Neural cell (in vitro differentiated cells): ENCODE measurements around the gene RRP1. TPM values are rescaled to one million over a fixed set of nuclear protein-coding genes. Genes with fewer than 3 reads are reported as not detected.

ENCODE experiments used
- H2AFZ ChIP-seq: fragments of 200-600, 300-800 bp; sonication (generic), shearing (Covaris generic); 2 replicates; pipeline ENCODE4 v1.6.0; 2014; ENCODE audit warnings: low read depth, mild to moderate bottlenecking, antibody characterized with exemption, low read length, moderate library complexity
- H3F3A ChIP-seq: fragments of 200-600 bp; shearing (Covaris generic); 2 replicates; pipeline ENCODE4 v1.6.1; 2016; ENCODE audit warnings: mild to moderate bottlenecking, moderate library complexity, mixed read lengths, antibody characterized with exemption, low read length; ENCODE audit not compliant: insufficient read depth, poor library complexity, severe bottlenecking
- H3K27ac ChIP-seq: fragments of 200-600, 300-800 bp; sonication (generic), shearing (Covaris generic); 2 replicates; pipeline ENCODE4 v1.5.1; 2014; ENCODE audit warnings: mild to moderate bottlenecking, low read length, moderate library complexity
- H3K27me3 ChIP-seq: fragments of 300-800, 200-600 bp; sonication (generic), shearing (Covaris generic); 2 replicates; pipeline ENCODE4 v1.6.0; 2014; ENCODE audit warnings: mild to moderate bottlenecking, low read depth, low read length, moderate library complexity; ENCODE audit not compliant: insufficient read depth
- H3K36me3 ChIP-seq: fragments of 300-800, 200-600 bp; sonication (generic), shearing (Covaris generic); 2 replicates; pipeline ENCODE4 v1.5.1; 2014; ENCODE audit warnings: mild to moderate bottlenecking, antibody characterized with exemption, low read length, moderate library complexity; ENCODE audit not compliant: insufficient read depth
- H3K4me2 ChIP-seq: fragments of 300-800, 200-600 bp; sonication (generic), shearing (Covaris generic); 2 replicates; pipeline ENCODE4 v1.6.0; 2014; ENCODE audit warnings: mild to moderate bottlenecking, low read length
- H3K4me3 ChIP-seq: fragments of 300-800, 200-600 bp; sonication (generic), shearing (Covaris generic); 2 replicates; pipeline ENCODE4 v1.5.1; 2014; ENCODE audit warnings: mild to moderate bottlenecking, low read length, moderate library complexity
- H3K79me2 ChIP-seq: fragments of 200-600 bp; shearing (Covaris generic); replicated peaks from 2 replicates; pipeline ENCODE4 v1.6.0; 2014; ENCODE audit warnings: mild to moderate bottlenecking, low read length, moderate library complexity; ENCODE audit not compliant: insufficient read depth
- H3K9ac ChIP-seq: fragments of 300-800, 200-600 bp; sonication (generic), shearing (Covaris generic); 2 replicates; pipeline ENCODE4 v1.6.1; 2016; ENCODE audit warnings: mild to moderate bottlenecking, low read length, mixed read lengths
- H3K9me2 ChIP-seq: fragments of 200-600 bp; shearing (Covaris generic); 2 replicates; pipeline ENCODE4 v1.6.1; 2016; ENCODE audit warnings: mild to moderate bottlenecking, low read length, mixed read lengths; ENCODE audit not compliant: insufficient read depth
- H3K9me3 ChIP-seq: fragments of 200-600, 300-800 bp; sonication (generic), shearing (Covaris generic); 2 replicates; pipeline ENCODE4 v1.6.1; 2016; ENCODE audit warnings: mild to moderate bottlenecking, mixed run types, low read length, moderate library complexity, mixed read lengths
- H4K20me1 ChIP-seq: fragments of 200-600 bp; shearing (Covaris generic); 2 replicates; pipeline ENCODE4 v1.6.1; 2016; ENCODE audit warnings: mild to moderate bottlenecking, mixed run types; ENCODE audit not compliant: insufficient read depth
- EP300 ChIP-seq: fragments of 450-650 bp; conservative IDR thresholded peaks from 2 replicates; pipeline ENCODE4 v1.6.1; 2014; ENCODE audit warnings: antibody characterized with exemption, mild to moderate bottlenecking, moderate library complexity; ENCODE audit not compliant: poor library complexity, severe bottlenecking
- EZH2 ChIP-seq: fragments of 200-600, 300-800 bp; shearing (Covaris generic), sonication (generic); IDR thresholded peaks from 2 replicates; pipeline ENCODE4 v1.6.1; 2014; ENCODE audit warnings: antibody characterized with exemption, low read length, borderline replicate concordance, mild to moderate bottlenecking; ENCODE audit not compliant: insufficient read depth, poor library complexity, severe bottlenecking
- MXI1 ChIP-seq: fragments of 450-650 bp; conservative IDR thresholded peaks from 2 replicates; pipeline ENCODE4 v1.6.1; 2014; ENCODE audit warnings: antibody characterized with exemption, mild to moderate bottlenecking; ENCODE audit not compliant: poor library complexity, severe bottlenecking
- POLR2AphosphoS5 ChIP-seq: IDR thresholded peaks from 2 replicates; pipeline ENCODE4 v1.6.1; 2012
- RAD21 ChIP-seq: fragments of 450-650 bp; conservative IDR thresholded peaks from 2 replicates; pipeline ENCODE4 v1.6.1; 2014; ENCODE audit warnings: antibody characterized with exemption, mild to moderate bottlenecking, moderate library complexity
- SMC3 ChIP-seq: fragments of 450-650 bp; conservative IDR thresholded peaks from 2 replicates; pipeline ENCODE4 v1.6.1; 2014; ENCODE audit warnings: antibody characterized with exemption, mild to moderate bottlenecking, moderate library complexity; ENCODE audit not compliant: poor library complexity
- TAF1 ChIP-seq: IDR thresholded peaks from 2 replicates; pipeline ENCODE4 v1.6.1; 2012; ENCODE audit warnings: low read depth
- polyA plus RNA-seq: library from polyadenylated mRNA; depleted of rRNA; stranded (reverse); fragments of >200 nt; gene quantifications from 2 replicates; pipeline ENCODE4 v1.2.3, GENCODE V29; 2014
- TF ChIP-seq, protein P1 (sequence below): IDR thresholded peaks from 2 replicates; pipeline ENCODE4 v1.6.1; 2012; ENCODE audit warnings: borderline replicate concordance
- TF ChIP-seq, protein P2 (sequence below): fragments of 450-650 bp; IDR thresholded peaks from 2 replicates; pipeline ENCODE4 v1.5.1; 2014; ENCODE audit warnings: antibody characterized with exemption, mild to moderate bottlenecking, moderate library complexity; ENCODE audit not compliant: poor library complexity, severe bottlenecking

The RRP1 gene
- polyA plus RNA-seq, 1 donor from 2014 or later: 35.8 TPM

DNA sequence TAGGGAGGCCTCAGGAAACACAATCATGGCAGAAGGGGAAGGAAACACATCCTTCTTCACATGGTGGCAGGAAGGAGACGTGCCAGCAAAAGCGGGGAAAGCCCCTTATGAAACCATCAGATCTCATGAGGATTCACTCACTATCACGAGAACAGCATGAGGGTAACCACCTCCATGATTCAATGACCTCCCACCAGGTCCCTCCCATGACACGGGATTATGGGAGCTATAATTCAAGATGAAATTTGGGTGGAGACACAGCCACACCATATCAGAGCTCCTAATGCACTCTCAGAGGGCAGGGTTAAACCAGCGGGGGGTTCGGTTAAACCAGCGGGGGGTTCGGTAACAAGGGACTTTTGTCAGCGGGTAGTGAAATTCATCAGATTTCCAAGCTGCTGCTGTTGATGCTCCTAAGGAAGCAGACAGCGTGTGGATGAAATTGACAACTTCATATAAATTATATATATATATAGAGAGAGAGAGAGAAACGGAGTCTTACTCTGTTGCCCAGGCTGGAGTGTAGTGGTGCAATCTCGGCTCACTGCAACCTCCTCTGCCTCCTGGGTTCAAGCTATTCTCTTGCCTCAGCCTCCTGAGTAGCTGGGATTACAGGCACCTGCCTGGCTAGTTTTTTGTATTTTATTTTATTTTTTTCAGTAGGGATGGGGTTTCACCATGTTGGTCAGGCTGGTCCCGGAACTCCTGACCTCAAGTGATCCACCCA, 17.5 kb upstream of the RRP1 start:
- Histone ChIP-seq H3K27me3 (no peaks in the 10 kb centered on the region), H2AFZ (no peak overlapping the region), H4K20me1 (no peaks in the 10 kb centered on the region), H3K79me2 (peaks cover 5% of the 10 kb centered on the region), H3K4me3 (no peak overlapping the region), H3K9ac (no peak overlapping the region), H3K36me3 (no peaks in the 10 kb centered on the region), H3K9me2 (no peaks in the 10 kb centered on the region), H3K9me3 (no peaks in the 10 kb centered on the region), H3K4me2 (no peak overlapping the region), H3F3A (no peaks in the 10 kb centered on the region), H3K27ac (no peak overlapping the region)
- TF ChIP-seq RAD21 (no peak), TAF1 (no peak), EP300 (no peak), POLR2AphosphoS5 (no peak), SMC3 (no peak), MXI1 (no peak), EZH2 (no peak)
- TF ChIP-seq, protein P1, sequence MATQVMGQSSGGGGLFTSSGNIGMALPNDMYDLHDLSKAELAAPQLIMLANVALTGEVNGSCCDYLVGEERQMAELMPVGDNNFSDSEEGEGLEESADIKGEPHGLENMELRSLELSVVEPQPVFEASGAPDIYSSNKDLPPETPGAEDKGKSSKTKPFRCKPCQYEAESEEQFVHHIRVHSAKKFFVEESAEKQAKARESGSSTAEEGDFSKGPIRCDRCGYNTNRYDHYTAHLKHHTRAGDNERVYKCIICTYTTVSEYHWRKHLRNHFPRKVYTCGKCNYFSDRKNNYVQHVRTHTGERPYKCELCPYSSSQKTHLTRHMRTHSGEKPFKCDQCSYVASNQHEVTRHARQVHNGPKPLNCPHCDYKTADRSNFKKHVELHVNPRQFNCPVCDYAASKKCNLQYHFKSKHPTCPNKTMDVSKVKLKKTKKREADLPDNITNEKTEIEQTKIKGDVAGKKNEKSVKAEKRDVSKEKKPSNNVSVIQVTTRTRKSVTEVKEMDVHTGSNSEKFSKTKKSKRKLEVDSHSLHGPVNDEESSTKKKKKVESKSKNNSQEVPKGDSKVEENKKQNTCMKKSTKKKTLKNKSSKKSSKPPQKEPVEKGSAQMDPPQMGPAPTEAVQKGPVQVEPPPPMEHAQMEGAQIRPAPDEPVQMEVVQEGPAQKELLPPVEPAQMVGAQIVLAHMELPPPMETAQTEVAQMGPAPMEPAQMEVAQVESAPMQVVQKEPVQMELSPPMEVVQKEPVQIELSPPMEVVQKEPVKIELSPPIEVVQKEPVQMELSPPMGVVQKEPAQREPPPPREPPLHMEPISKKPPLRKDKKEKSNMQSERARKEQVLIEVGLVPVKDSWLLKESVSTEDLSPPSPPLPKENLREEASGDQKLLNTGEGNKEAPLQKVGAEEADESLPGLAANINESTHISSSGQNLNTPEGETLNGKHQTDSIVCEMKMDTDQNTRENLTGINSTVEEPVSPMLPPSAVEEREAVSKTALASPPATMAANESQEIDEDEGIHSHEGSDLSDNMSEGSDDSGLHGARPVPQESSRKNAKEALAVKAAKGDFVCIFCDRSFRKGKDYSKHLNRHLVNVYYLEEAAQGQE: no peak
- TF ChIP-seq, protein P2, sequence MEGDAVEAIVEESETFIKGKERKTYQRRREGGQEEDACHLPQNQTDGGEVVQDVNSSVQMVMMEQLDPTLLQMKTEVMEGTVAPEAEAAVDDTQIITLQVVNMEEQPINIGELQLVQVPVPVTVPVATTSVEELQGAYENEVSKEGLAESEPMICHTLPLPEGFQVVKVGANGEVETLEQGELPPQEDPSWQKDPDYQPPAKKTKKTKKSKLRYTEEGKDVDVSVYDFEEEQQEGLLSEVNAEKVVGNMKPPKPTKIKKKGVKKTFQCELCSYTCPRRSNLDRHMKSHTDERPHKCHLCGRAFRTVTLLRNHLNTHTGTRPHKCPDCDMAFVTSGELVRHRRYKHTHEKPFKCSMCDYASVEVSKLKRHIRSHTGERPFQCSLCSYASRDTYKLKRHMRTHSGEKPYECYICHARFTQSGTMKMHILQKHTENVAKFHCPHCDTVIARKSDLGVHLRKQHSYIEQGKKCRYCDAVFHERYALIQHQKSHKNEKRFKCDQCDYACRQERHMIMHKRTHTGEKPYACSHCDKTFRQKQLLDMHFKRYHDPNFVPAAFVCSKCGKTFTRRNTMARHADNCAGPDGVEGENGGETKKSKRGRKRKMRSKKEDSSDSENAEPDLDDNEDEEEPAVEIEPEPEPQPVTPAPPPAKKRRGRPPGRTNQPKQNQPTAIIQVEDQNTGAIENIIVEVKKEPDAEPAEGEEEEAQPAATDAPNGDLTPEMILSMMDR: no peak

DNA sequence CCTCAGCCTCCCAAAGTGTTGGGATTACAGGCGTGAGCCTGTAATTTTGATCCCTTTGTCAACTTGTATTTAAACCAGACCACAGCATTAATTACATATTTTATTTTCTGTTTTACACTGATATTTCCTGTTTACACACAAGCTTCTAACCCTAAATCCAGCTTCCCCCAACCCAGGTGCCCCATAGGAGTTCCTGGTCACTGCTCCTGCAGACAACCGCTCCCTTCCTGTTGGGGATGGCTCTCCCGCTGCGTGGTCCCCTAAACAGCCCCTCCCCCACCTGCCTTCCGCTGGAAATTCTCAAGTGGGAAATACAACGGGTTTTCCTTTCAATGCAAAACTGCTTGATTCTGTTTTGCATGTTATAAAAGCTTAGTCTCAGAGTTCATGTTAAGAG, 17.0 kb upstream of the RRP1 start:
- H3F3A ChIP-seq: no peaks in the 10 kb centered on the region
- H3K9me3 ChIP-seq: no peaks in the 10 kb centered on the region
- no peaks in the 10 kb centered on the region for H3K9me2 ChIP-seq
- TF ChIP-seq TAF1 (no peak), MXI1 (no peak), RAD21 (no peak), SMC3 (no peak), POLR2AphosphoS5 (no peak), EZH2 (no peak)
- TF ChIP-seq, protein P2: no peak
- TF ChIP-seq, protein P1: no peak
- no peaks in the 10 kb centered on the region for H4K20me1 ChIP-seq
- H3K79me2 ChIP-seq: peaks cover 5% of the 10 kb centered on the region
- H3K4me2 ChIP-seq: no peak overlapping the region
- no peak overlapping the region for H3K4me3 ChIP-seq
- no peaks in the 10 kb centered on the region for H3K27me3 ChIP-seq
- no peak overlapping the region for H2AFZ ChIP-seq
- no peak overlapping the region for H3K9ac ChIP-seq
- H3K27ac ChIP-seq: no peak overlapping the region
- H3K36me3 ChIP-seq: no peaks in the 10 kb centered on the region
